ENCODE measurements around the gene PTPRB. TPM values are rescaled to one million over a fixed set of nuclear protein-coding genes. Genes with fewer than 3 reads are reported as not detected.
A peak's percentile ranks its signal among the peaks of the same experiment; 100 is the strongest.

The PTPRB gene
- total RNA-seq, 1 experiment from 2014 or later: not detected

DNA sequence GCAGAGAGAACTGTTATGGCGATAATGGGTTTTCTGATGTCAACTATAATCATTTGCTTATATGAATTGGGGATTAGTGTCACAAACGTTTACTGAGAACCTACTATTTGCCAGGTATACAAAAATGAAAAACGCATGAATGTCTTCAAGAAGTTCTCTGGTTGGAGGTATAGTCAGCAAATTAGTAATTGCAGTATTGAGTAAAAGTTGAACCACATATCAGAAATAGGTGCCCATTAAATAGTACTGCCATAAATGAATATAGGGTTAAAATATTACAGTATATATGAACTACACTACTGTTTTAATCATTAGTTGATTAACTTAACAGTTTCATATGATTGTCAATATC lies 60.0 kb downstream of the PTPRB start:
- H3K36me3 ChIP-seq (ENCODE audit: insufficient read depth, low read length, poor library complexity, severe bottlenecking): no peaks in the 10 kb centered on the region
- TF ChIP-seq, protein P1, sequence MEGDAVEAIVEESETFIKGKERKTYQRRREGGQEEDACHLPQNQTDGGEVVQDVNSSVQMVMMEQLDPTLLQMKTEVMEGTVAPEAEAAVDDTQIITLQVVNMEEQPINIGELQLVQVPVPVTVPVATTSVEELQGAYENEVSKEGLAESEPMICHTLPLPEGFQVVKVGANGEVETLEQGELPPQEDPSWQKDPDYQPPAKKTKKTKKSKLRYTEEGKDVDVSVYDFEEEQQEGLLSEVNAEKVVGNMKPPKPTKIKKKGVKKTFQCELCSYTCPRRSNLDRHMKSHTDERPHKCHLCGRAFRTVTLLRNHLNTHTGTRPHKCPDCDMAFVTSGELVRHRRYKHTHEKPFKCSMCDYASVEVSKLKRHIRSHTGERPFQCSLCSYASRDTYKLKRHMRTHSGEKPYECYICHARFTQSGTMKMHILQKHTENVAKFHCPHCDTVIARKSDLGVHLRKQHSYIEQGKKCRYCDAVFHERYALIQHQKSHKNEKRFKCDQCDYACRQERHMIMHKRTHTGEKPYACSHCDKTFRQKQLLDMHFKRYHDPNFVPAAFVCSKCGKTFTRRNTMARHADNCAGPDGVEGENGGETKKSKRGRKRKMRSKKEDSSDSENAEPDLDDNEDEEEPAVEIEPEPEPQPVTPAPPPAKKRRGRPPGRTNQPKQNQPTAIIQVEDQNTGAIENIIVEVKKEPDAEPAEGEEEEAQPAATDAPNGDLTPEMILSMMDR (conservative IDR thresholded peaks at IDR 0.05; ENCODE audit: low read depth, low read length): no peak
- TF ChIP-seq EZH2 (IDR thresholded peaks at IDR 0.05; ENCODE audit: borderline replicate concordance, low read depth, low read length, poor library complexity, severe bottlenecking): no peak
- intact Hi-C loops (cut with micrococcal nuclease; ENCODE audit: unreplicated experiment): loop anchor here (1.0 to 5.0 kb wide), 3 partner anchors 677 to 795 kb away; no protein-coding TSS in a partner anchor
- H3K27me3 ChIP-seq (replicated peaks; ENCODE audit: insufficient read depth, low read depth, low read length, poor library complexity): peaks cover 3% of the 10 kb centered on the region
- no peak for DNase-seq (ENCODE audit: low spot score)
- CTCF ChIA-PET: interaction anchor here (0.8 to 1.2 kb wide), 7 partner anchors 12 to 839 kb away, joined by 3 to 10 read pairs (median 7); no protein-coding TSS in a partner anchor
- H3K4me3 ChIP-seq (ENCODE audit: low read depth, low read length, poor library complexity, severe bottlenecking): no peak overlapping the region
- BruUV-seq (replicated peaks): no TSS peak
- POLR2A ChIA-PET (ENCODE audit: low non-redundant PET): interaction anchor here (0.7 kb wide), 1 partner anchor 698 kb away, joined by 3 read pairs; no protein-coding TSS in a partner anchor
- no peaks in the 10 kb centered on the region for H3K9me3 ChIP-seq (ENCODE audit: low read depth, low read length, poor library complexity, severe bottlenecking)
- H3K4me1 ChIP-seq (ENCODE audit: insufficient read depth, low read length, poor library complexity, severe bottlenecking): peaks cover 2% of the 10 kb centered on the region
- no peak overlapping the region for H3K27ac ChIP-seq (ENCODE audit: low read depth, low read length, poor library complexity, severe bottlenecking)

DNA sequence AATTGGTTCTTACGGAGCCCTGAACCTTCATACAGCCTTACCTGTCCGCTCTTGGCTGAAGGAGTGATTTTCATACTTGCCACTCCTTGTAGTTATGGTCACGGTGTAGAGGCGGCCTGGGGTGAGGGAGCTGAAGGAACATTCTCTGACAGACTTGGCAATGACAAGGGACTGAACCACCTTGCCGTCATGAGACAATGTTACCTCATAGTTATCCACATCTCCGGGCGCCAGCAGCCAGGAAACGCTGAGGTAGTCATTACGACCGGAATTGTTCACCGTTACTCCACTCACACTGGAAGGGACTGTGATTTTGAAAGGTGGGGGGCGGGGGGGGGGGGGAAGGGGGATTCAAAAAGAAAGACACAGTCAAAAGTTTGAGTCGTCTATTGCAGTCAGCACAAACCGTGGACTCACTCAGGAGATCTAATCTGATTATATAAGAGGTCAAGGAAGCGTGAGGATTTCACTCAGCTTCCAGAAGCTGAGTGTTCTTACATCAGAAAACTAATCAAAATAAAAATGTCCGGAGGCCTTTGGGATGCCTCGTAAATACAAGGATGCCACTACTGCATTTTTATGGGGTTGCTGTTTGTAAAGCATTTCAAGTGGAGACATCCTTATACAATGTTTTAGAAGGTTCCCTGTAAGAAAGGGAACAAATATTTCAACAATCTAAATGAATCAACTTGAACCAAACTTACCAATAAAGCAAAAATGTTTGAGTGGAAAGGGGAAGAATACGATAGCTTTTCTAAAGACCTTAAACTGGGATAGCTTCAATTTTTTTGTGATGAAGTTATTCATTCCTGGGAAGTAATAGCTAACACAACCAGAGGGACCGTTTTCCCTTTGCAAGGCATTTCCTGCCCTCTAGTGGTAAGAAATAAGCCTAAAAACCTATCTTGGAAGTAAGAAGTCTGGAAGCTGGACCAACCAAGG lies 60.6 kb downstream of the PTPRB start:
- peaks cover 3% of the 10 kb centered on the region for H3K27me3 ChIP-seq (replicated peaks; ENCODE audit: insufficient read depth, low read depth, low read length, poor library complexity)
- H3K9me3 ChIP-seq (ENCODE audit: low read depth, low read length, poor library complexity, severe bottlenecking): no peaks in the 10 kb centered on the region
- ChIA-PET CTCF (interaction anchor here (0.6 to 1.2 kb wide), 8 partner anchors 13 to 838 kb away, joined by 3 to 10 read pairs (median 6); no protein-coding TSS in a partner anchor), POLR2A (ENCODE audit: low non-redundant PET) (interaction anchor here (0.7 kb wide), 1 partner anchor 697 kb away, joined by 3 read pairs; no protein-coding TSS in a partner anchor)
- DNase-seq (ENCODE audit: low spot score): peak; percentile 86
- no peaks in the 10 kb centered on the region for H3K36me3 ChIP-seq (ENCODE audit: insufficient read depth, low read length, poor library complexity, severe bottlenecking)
- H3K4me3 ChIP-seq (ENCODE audit: low read depth, low read length, poor library complexity, severe bottlenecking): no peak overlapping the region
- BruUV-seq (replicated peaks): no TSS peak
- TF ChIP-seq, protein P1 (conservative IDR thresholded peaks at IDR 0.05; ENCODE audit: low read depth, low read length): peak; percentile 79
- no peak for TF ChIP-seq EZH2 (IDR thresholded peaks at IDR 0.05; ENCODE audit: borderline replicate concordance, low read depth, low read length, poor library complexity, severe bottlenecking)
- intact Hi-C loops (cut with micrococcal nuclease; ENCODE audit: unreplicated experiment): loop anchor here (1.0 to 5.0 kb wide), 3 partner anchors 676 to 794 kb away; no protein-coding TSS in a partner anchor
- H3K27ac ChIP-seq (ENCODE audit: low read depth, low read length, poor library complexity, severe bottlenecking): no peak overlapping the region
- peaks cover 6% of the 10 kb centered on the region for H3K4me1 ChIP-seq (ENCODE audit: insufficient read depth, low read length, poor library complexity, severe bottlenecking)

DNA sequence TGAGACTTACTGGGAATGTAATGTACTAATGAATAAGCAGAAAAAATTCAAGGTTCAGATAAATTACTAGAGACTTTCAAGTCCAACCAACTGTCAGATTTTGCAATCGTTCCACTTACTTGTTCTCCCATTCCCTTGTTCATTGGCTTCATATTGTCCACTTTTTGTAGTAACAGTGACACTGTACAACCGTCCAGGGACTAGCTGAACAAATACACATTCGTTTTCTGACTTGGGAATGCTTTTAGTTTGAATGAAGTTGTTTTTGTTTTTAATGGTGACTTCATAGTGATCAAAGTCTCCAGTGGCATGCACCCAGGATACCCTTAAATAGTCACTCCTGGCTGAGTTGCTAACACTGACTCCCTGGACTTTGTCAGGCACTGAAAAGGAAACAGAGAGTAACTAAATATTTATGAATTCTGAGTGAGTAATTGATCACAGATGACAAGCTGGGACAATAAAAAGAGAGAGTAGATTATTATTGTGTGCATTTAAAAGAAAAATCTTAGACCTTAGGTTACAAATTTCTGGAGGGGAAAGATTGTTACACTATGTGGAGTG lies 65.4 kb downstream of the PTPRB start:
- intact Hi-C loops (cut with micrococcal nuclease; ENCODE audit: unreplicated experiment): no loop called here
- ChIA-PET CTCF (no interaction called here), POLR2A (ENCODE audit: low non-redundant PET) (no interaction called here)
- no TSS peak for BruUV-seq (replicated peaks)
- no peak overlapping the region for H3K27ac ChIP-seq (ENCODE audit: low read depth, low read length, poor library complexity, severe bottlenecking)
- peak; percentile 15 for DNase-seq (ENCODE audit: low spot score)
- H3K9me3 ChIP-seq (ENCODE audit: low read depth, low read length, poor library complexity, severe bottlenecking): no peaks in the 10 kb centered on the region
- no peaks in the 10 kb centered on the region for H3K36me3 ChIP-seq (ENCODE audit: insufficient read depth, low read length, poor library complexity, severe bottlenecking)
- H3K4me1 ChIP-seq (ENCODE audit: insufficient read depth, low read length, poor library complexity, severe bottlenecking): peaks cover 4% of the 10 kb centered on the region
- no peak for TF ChIP-seq EZH2 (IDR thresholded peaks at IDR 0.05; ENCODE audit: borderline replicate concordance, low read depth, low read length, poor library complexity, severe bottlenecking)
- TF ChIP-seq, protein P1 (conservative IDR thresholded peaks at IDR 0.05; ENCODE audit: low read depth, low read length): no peak
- no peak overlapping the region for H3K4me3 ChIP-seq (ENCODE audit: low read depth, low read length, poor library complexity, severe bottlenecking)
- no peaks in the 10 kb centered on the region for H3K27me3 ChIP-seq (replicated peaks; ENCODE audit: insufficient read depth, low read depth, low read length, poor library complexity)
